ENCODE data around the gene ZRANB3. TPM values are rescaled to one million over a fixed set of nuclear protein-coding genes. Genes with fewer than 3 reads are reported as not detected.

The ZRANB3 gene
- total and polyA plus RNA-seq, 2 of the 13 experiments (the other 11 are each of a cell fraction or from before 2014, with no cell fraction given): 5.8 to 25.2 TPM

DNA sequence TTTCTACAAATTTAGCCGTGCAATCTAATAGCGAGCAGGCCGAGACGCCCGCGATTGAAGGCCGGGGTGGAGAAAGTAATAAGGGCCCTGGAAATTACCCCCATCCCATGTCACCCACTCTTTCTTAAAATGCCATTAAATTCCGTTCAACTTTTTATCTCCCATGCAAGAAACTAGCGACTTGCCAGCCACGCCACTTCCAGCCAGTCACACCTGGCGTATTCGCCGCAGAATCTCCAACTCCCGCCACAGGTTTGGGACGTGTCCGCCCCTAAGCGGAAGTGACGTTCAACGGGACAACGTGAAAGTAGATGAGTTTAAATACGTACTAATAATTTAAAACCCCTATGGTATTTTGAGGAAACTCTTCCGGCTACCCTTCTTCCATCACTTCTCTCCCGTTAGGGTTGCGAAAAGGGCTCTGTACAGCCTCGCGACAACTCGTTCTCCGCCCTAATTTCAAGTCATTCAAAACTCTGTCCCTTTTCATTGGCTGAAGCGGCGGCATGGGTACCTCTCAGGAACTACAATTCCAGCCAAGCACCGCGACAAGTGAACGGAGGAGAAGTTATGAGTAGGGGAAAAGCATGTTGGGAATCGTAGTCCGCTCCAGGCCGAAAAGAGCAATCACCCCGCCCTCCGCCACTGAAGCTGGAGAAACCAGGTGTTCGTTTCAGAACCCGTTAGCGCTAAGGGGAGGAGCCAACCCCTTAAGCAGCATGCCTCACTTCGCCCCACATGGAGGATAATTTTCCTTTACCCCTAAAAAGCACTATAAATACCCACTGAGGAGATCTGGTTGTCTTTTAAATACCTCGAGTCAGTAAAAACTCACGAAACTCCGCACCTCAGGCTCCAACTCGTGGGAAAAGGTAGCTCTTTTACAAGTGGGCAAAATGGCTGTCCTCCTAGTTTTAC is at the start of gene ZRANB3 (continued):
- TF ChIP-seq, protein P1, sequence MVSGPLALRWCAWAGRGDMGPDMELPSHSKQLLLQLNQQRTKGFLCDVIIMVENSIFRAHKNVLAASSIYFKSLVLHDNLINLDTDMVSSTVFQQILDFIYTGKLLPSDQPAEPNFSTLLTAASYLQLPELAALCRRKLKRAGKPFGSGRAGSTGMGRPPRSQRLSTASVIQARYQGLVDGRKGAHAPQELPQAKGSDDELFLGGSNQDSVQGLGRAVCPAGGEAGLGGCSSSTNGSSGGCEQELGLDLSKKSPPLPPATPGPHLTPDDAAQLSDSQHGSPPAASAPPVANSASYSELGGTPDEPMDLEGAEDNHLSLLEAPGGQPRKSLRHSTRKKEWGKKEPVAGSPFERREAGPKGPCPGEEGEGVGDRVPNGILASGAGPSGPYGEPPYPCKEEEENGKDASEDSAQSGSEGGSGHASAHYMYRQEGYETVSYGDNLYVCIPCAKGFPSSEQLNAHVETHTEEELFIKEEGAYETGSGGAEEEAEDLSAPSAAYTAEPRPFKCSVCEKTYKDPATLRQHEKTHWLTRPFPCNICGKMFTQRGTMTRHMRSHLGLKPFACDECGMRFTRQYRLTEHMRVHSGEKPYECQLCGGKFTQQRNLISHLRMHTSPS (CRISPR knock-in tag; IDR thresholded peaks at IDR 0.05; ENCODE audit: low read depth): no peak
- TF ChIP-seq CHCHD3 (CRISPR knock-in tag; IDR thresholded peaks at IDR 0.05): no peak
- TF ChIP-seq FOXJ3 (CRISPR knock-in tag; IDR thresholded peaks at IDR 0.05; ENCODE audit: borderline replicate concordance): no peak
- no peak for TF ChIP-seq NPAS2 (CRISPR knock-in tag; IDR thresholded peaks at IDR 0.05; ENCODE audit: borderline replicate concordance)
- peak; percentile 29; the same call in 1 of the 2 replicates for TF ChIP-seq ZNF350 (CRISPR knock-in tag; IDR thresholded peaks at IDR 0.05; ENCODE audit: borderline replicate concordance, low read depth)
- TF ChIP-seq CAMTA2 (CRISPR knock-in tag; IDR thresholded peaks at IDR 0.05; ENCODE audit: borderline replicate concordance): no peak; the same call in 1 of the 2 replicates
- TF ChIP-seq NFYC (CRISPR knock-in tag; IDR thresholded peaks at IDR 0.05): peak; percentile 56
- TF ChIP-seq, protein P2, sequence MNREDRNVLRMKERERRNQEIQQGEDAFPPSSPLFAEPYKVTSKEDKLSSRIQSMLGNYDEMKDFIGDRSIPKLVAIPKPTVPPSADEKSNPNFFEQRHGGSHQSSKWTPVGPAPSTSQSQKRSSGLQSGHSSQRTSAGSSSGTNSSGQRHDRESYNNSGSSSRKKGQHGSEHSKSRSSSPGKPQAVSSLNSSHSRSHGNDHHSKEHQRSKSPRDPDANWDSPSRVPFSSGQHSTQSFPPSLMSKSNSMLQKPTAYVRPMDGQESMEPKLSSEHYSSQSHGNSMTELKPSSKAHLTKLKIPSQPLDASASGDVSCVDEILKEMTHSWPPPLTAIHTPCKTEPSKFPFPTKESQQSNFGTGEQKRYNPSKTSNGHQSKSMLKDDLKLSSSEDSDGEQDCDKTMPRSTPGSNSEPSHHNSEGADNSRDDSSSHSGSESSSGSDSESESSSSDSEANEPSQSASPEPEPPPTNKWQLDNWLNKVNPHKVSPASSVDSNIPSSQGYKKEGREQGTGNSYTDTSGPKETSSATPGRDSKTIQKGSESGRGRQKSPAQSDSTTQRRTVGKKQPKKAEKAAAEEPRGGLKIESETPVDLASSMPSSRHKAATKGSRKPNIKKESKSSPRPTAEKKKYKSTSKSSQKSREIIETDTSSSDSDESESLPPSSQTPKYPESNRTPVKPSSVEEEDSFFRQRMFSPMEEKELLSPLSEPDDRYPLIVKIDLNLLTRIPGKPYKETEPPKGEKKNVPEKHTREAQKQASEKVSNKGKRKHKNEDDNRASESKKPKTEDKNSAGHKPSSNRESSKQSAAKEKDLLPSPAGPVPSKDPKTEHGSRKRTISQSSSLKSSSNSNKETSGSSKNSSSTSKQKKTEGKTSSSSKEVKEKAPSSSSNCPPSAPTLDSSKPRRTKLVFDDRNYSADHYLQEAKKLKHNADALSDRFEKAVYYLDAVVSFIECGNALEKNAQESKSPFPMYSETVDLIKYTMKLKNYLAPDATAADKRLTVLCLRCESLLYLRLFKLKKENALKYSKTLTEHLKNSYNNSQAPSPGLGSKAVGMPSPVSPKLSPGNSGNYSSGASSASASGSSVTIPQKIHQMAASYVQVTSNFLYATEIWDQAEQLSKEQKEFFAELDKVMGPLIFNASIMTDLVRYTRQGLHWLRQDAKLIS (CRISPR knock-in tag; IDR thresholded peaks at IDR 0.05): no peak; the same call in 1 of the 2 replicates
- TF ChIP-seq ZNF354B (CRISPR knock-in tag; IDR thresholded peaks at IDR 0.05): no peak
- no peak for TF ChIP-seq MZF1 (CRISPR knock-in tag; IDR thresholded peaks at IDR 0.05; ENCODE audit: borderline replicate concordance)
- peak; percentile 15; the same call in 1 of the 2 replicates for TF ChIP-seq TAF1 (CRISPR knock-in tag; IDR thresholded peaks at IDR 0.05)
- no peak for TF ChIP-seq FOSL2 (CRISPR knock-in tag; IDR thresholded peaks at IDR 0.05)
- no peak for TF ChIP-seq ZNF556 (CRISPR knock-in tag; IDR thresholded peaks at IDR 0.05; ENCODE audit: borderline replicate concordance)
- peak; percentile 55 for TF ChIP-seq GABPA (IDR thresholded peaks at IDR 0.05; ENCODE audit: low read depth, low read length)
- peak; percentile 93 for TF ChIP-seq GABPA (CRISPR knock-in tag; IDR thresholded peaks at IDR 0.05; ENCODE audit: low read depth)
- TF ChIP-seq, protein P3, sequence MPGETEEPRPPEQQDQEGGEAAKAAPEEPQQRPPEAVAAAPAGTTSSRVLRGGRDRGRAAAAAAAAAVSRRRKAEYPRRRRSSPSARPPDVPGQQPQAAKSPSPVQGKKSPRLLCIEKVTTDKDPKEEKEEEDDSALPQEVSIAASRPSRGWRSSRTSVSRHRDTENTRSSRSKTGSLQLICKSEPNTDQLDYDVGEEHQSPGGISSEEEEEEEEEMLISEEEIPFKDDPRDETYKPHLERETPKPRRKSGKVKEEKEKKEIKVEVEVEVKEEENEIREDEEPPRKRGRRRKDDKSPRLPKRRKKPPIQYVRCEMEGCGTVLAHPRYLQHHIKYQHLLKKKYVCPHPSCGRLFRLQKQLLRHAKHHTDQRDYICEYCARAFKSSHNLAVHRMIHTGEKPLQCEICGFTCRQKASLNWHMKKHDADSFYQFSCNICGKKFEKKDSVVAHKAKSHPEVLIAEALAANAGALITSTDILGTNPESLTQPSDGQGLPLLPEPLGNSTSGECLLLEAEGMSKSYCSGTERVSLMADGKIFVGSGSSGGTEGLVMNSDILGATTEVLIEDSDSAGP (CRISPR knock-in tag; IDR thresholded peaks at IDR 0.05; ENCODE audit: borderline replicate concordance): peak; percentile 32; the same call in 1 of the 2 replicates
- no peak for TF ChIP-seq KLF15 (CRISPR knock-in tag; IDR thresholded peaks at IDR 0.05; ENCODE audit: borderline replicate concordance)
- no peak; the same call in 1 of the 2 replicates for TF ChIP-seq ZNF652 (CRISPR knock-in tag; IDR thresholded peaks at IDR 0.05; ENCODE audit: borderline replicate concordance, low read depth)
- TF ChIP-seq SRSF4 (IDR thresholded peaks at IDR 0.05; ENCODE audit: low read depth, low read length, poor library complexity, severe bottlenecking): no peak
- TF ChIP-seq PHF5A (CRISPR knock-in tag; IDR thresholded peaks at IDR 0.05; ENCODE audit: low read depth, unreplicated experiment): no peak
- TF ChIP-seq, protein P4, sequence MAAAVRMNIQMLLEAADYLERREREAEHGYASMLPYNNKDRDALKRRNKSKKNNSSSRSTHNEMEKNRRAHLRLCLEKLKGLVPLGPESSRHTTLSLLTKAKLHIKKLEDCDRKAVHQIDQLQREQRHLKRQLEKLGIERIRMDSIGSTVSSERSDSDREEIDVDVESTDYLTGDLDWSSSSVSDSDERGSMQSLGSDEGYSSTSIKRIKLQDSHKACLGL (CRISPR knock-in tag; IDR thresholded peaks at IDR 0.05): peak; percentile 37; the same call in 1 of the 2 replicates

Data from HepG2 (cell line).